Spleen (tissue), 11 donors: ENCODE results near the gene HRK. TPM values are rescaled to one million over a fixed set of nuclear protein-coding genes. Genes with fewer than 3 reads are reported as not detected.

Experiments
- DNase-seq: peaks from one replicate; pipeline ENCODE4 v3.0.0-alpha.2; 2020
- H3K27ac ChIP-seq, 8 donors: fragments of 200-600 bp; sonication (generic) in 7 of 8; 1 replicate in 4 of 8; 2 replicates in 4 of 8; pipeline versions ENCODE4 v1.5.0 to v1.8.0; 2016 to 2021; ENCODE audit warnings: inconsistent platforms in 4 of 8, mild to moderate bottlenecking in 4 of 8, moderate library complexity in 1 of 8
- H3K27me3 ChIP-seq, 7 donors: fragments of 200-600 bp; sonication (generic) in 6 of 7; replicated peaks in 1 of 7; 1 replicate in 4 of 7; 2 replicates in 3 of 7; pipeline versions ENCODE4 v1.5.0 to v1.8.0; 2016 to 2021; ENCODE audit warnings: inconsistent platforms in 3 of 7, mild to moderate bottlenecking in 1 of 7
- H3K36me3 ChIP-seq, 6 donors: fragments of 200-600 bp; sonication (generic) in 5 of 6; 1 replicate in 4 of 6; 2 replicates in 2 of 6; pipeline versions ENCODE4 v1.5.0 to v1.8.0; 2016 to 2021; ENCODE audit warnings: inconsistent platforms in 2 of 6
- H3K4me1 ChIP-seq, 6 donors: fragments of 200-600 bp; sonication (generic) in 5 of 6; 1 replicate in 3 of 6; 2 replicates in 3 of 6; pipeline versions ENCODE4 v1.5.0 to v1.8.0; 2016 to 2021; ENCODE audit warnings: inconsistent platforms in 3 of 6
- H3K4me3 ChIP-seq, 8 donors: fragments of 200-600 bp; sonication (generic) in 7 of 8; 1 replicate in 4 of 8; 2 replicates in 4 of 8; pipeline versions ENCODE4 v1.5.0 to v1.8.0; 2016 to 2021; ENCODE audit warnings: inconsistent platforms in 4 of 8, mild to moderate bottlenecking in 4 of 8, moderate library complexity in 2 of 8
- H3K9me3 ChIP-seq, 8 donors: fragments of 200-600 bp; sonication (generic) in 7 of 8; 1 replicate in 4 of 8; 2 replicates in 4 of 8; pipeline versions ENCODE4 v1.5.0 to v1.8.0; 2016 to 2021; ENCODE audit warnings: inconsistent platforms in 4 of 8
- POLR2A ChIP-seq, 3 donors: fragments of 450-650 bp; IDR thresholded peaks; one replicate each; pipeline ENCODE4 v1.5.1; 2017; ENCODE audit warnings: antibody characterized with exemption in 3 of 3, mild to moderate bottlenecking in 1 of 3
- POLR2AphosphoS5 ChIP-seq, 3 donors: sonication (generic); formaldehyde crosslinking; IDR thresholded peaks; one replicate each; pipeline ENCODE4 v1.5.1; 2017; ENCODE audit warnings: antibody characterized with exemption in 3 of 3
- WGBS, 5 donors: extraction: QIAGEN DNeasy Blood & Tissue Kit in 3 of 5; methylation state at CpG; one replicate each; pipeline versions ENCODE4 v1.1.5 to v1.1.7; 2013 to 2018; 5-methylcytosine and 5-hydroxymethylcytosine counted together
- intact Hi-C: fragments of 100-400 bp; cut with DNase I; formaldehyde crosslinking; loops from one replicate; pipeline ENCODE4 v1.15.0; 2023; ENCODE audit warnings: low total_unique reads
- polyA plus RNA-seq, 3 donors: library from polyadenylated mRNA; stranded (reverse); fragments of 200-250 nt; gene quantifications; one replicate each; pipeline ENCODE4 v1.2.1, GENCODE V29; 2013
- total RNA-seq, 7 donors: library from RNA; depleted of rRNA in 3 of 7; stranded (reverse); fragments of >200 nt in 3 of 7; fragmentation: NEBNext Ultra II Directional in 4 of 7; extraction: Animal tissue kit (Norgen Biotek cat#: 25700) in 4 of 7; gene quantifications; one replicate each; pipeline versions ENCODE4 v1.1.0 to v1.2.1, GENCODE V29; 2016 to 2021
- TF ChIP-seq, protein P1 (sequence below), 11 experiments: fragments of 200-600 bp in 7 of 11; fragments of 450-650 bp in 4 of 11; sonication (generic) in 4 of 11; IDR thresholded peaks in 8 of 11; conservative IDR thresholded peaks in 3 of 11; 1 replicate in 7 of 11; 2 replicates in 4 of 11; pipeline versions ENCODE4 v1.4.0 to v1.8.0; 2016 to 2021; ENCODE audit warnings: antibody characterized with exemption in 11 of 11, inconsistent platforms in 4 of 11, mild to moderate bottlenecking in 1 of 11
- donor health status: healthy with polysubstance abuse.
- donor health status: DM: no; HTN: no; CAD: no; lungs with moderate emphysema.
- donor health status: DM: no; HTN: no; CAD: no.
- donor health status: Bipolar disorder and iron deficiency.
- donor health status: healthy.
- donor health status: DM: no; HTN: no; CAD: no.
- donor health status: DM: yes; HTN: yes; CAD: no.

The HRK gene
- total and polyA plus RNA-seq, 10 donors, result 0.07 to 0.76 (median 0.37) TPM; not detected in 1

DNA sequence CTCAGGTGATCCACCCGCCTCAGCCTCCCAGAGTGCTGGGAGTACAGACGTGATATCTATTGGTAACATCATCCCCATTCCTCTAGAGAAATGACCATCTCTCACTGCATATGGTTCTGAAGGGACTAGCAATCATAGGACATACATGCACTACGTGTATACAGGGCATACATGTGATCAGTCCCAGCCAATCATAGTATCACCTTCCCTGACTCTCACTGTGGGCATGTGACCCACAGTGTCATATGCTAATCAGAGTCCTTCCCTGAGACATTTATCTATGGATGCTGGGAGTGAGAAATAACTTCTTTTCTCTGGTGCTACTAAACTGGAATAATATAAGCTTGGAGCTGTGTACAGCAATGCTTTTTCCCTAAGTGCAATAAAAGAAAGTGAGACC, 17.4 kb upstream of the HRK start:
- TF ChIP-seq POLR2A (IDR thresholded peaks at IDR 0.05), result no peak
- TF ChIP-seq, protein P1, sequence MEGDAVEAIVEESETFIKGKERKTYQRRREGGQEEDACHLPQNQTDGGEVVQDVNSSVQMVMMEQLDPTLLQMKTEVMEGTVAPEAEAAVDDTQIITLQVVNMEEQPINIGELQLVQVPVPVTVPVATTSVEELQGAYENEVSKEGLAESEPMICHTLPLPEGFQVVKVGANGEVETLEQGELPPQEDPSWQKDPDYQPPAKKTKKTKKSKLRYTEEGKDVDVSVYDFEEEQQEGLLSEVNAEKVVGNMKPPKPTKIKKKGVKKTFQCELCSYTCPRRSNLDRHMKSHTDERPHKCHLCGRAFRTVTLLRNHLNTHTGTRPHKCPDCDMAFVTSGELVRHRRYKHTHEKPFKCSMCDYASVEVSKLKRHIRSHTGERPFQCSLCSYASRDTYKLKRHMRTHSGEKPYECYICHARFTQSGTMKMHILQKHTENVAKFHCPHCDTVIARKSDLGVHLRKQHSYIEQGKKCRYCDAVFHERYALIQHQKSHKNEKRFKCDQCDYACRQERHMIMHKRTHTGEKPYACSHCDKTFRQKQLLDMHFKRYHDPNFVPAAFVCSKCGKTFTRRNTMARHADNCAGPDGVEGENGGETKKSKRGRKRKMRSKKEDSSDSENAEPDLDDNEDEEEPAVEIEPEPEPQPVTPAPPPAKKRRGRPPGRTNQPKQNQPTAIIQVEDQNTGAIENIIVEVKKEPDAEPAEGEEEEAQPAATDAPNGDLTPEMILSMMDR (IDR thresholded peaks at IDR 0.05 in 8 of 11, conservative IDR thresholded peaks at IDR 0.05 in 3 of 11), result no peak
- TF ChIP-seq POLR2AphosphoS5 (IDR thresholded peaks at IDR 0.05), result no peak

DNA sequence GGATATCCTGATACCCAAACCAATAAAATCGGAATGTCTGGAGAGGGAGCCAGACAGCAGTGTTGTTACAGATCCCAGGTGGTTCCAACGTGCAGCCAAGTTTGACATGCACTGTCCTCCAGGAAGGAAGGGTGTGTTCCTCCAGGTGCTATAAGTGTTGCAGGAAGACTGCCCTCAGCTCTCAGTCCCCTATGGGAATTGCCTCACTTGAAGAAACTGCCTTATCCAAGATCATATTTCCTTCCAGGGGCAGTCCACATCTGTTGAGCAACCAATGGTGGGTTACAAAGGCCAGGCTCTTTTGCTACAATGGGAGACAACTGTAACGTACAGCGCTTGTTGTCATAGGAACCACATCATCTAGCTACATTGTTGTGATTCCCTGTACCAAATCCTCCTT, 16.2 kb upstream of the HRK start:
- Histone ChIP-seq H3K36me3 (no peaks in the 10 kb centered on the region), H3K4me1 (no peaks in the 10 kb centered on the region), H3K27ac (no peak overlapping the region), H3K27me3 (peaks cover 0 to 43% (median 0%) of the 10 kb centered on the region in 7 donors), H3K4me3 (no peak overlapping the region), H3K9me3 (no peaks in the 10 kb centered on the region)
- intact Hi-C loops, result no loop called here
- TF ChIP-seq, protein P1 (IDR thresholded peaks at IDR 0.05 in 8 of 11, conservative IDR thresholded peaks at IDR 0.05 in 3 of 11), result no peak
- no peak for TF ChIP-seq POLR2A (IDR thresholded peaks at IDR 0.05)
- TF ChIP-seq POLR2AphosphoS5 (IDR thresholded peaks at IDR 0.05), result no peak
- DNase-seq, result no peak
- WGBS, 5 donors, result 61 to 77% (median 63%) methylated on average over 4 of the region's 4 CpGs

More for the DNA sequence above, 17.4 kb upstream of the HRK start:
- Histone ChIP-seq H3K36me3 (no peaks in the 10 kb centered on the region), H3K4me1 (no peaks in the 10 kb centered on the region), H3K27me3 (peaks cover 0 to 52% (median 0%) of the 10 kb centered on the region in 7 donors), H3K4me3 (no peak overlapping the region), H3K9me3 (no peaks in the 10 kb centered on the region), H3K27ac (no peak overlapping the region)
- DNase-seq, result no peak
- intact Hi-C loops, result no loop called here
- 58 to 70% (median 67%) methylated on average over 3 of the region's 3 CpGs for WGBS, 5 donors

DNA sequence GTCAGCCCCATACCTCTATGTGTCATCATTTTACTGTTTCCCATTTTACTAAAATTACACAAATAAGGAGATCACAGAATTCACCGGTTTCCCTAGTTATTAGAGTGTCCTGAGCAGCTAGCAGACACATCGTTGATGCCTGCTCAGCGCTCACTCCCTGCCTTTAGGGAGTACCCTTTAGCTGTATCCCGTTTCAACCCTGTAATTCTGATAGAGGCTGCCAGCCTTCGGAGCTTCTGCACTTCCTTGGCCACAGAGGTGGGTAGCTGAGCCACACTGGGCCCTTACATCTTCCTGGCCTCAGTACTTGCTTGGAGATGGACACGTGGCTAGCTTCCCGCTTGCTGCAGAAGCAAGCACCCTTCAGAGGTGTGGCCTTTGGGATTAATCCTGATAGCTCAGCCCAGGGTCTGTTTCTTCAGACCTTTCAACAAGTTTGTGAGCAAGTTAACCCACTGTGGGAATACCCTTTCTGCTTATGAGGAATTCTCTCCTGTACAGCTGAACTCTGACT, 15.2 kb upstream of the HRK start:
- Histone ChIP-seq H3K9me3 (no peaks in the 10 kb centered on the region), H3K27ac (no peak overlapping the region), H3K4me1 (no peaks in the 10 kb centered on the region), H3K27me3 (peaks cover 0 to 39% (median 0%) of the 10 kb centered on the region in 7 donors), H3K36me3 (no peaks in the 10 kb centered on the region), H3K4me3 (no peak overlapping the region)
- DNase-seq, result no peak
- 69 to 79% (median 74%) methylated on average over 6 to 7 of the region's 7 CpGs for WGBS, 5 donors
- intact Hi-C loops, result no loop called here
- TF ChIP-seq, protein P1 (IDR thresholded peaks at IDR 0.05 in 8 of 11, conservative IDR thresholded peaks at IDR 0.05 in 3 of 11), result no peak
- TF ChIP-seq POLR2AphosphoS5 (IDR thresholded peaks at IDR 0.05) (no peak), POLR2A (IDR thresholded peaks at IDR 0.05) (no peak)

DNA sequence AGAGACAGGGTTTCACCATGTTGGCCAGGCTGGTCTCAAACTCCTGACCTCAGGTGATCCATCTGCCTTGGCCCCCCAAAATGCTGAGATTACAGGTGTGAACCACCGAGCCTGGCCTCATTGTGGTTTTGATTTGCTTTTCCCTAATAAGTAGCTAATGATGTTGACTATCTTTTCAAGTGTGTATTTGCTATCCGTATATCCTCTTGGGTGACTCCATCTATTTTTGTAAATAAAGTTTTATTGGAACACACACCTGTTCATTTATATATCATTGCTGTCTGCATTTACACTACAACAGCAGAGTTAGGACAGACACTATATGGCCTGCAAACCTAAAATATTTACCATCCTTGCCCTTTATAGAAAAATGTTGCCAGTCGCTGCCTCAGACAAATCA, 13.7 kb upstream of the HRK start:
- no peak overlapping the region for H3K27ac ChIP-seq
- no peak overlapping the region for H3K4me3 ChIP-seq
- H3K9me3 ChIP-seq, result peaks cover 0 to 5% (median 2%) of the 10 kb centered on the region in 8 donors
- H3K4me1 ChIP-seq, result no peaks in the 10 kb centered on the region
- DNase-seq, result no peak
- TF ChIP-seq POLR2AphosphoS5 (IDR thresholded peaks at IDR 0.05), result no peak
- TF ChIP-seq, protein P1 (IDR thresholded peaks at IDR 0.05 in 8 of 11, conservative IDR thresholded peaks at IDR 0.05 in 3 of 11), result no peak
- no peak for TF ChIP-seq POLR2A (IDR thresholded peaks at IDR 0.05)
- H3K27me3 ChIP-seq, result peaks cover 0 to 24% (median 0%) of the 10 kb centered on the region in 7 donors
- intact Hi-C loops, result no loop called here
- no peaks in the 10 kb centered on the region for H3K36me3 ChIP-seq
- 76 to 90% (median 83%) methylated on average over 3 of the region's 3 CpGs for WGBS, 5 donors
